ENCODE results near the gene PNPLA1.
A peak's percentile ranks its signal among the peaks of the same experiment; 100 is the strongest.

PNPLA1 gene

DNA sequence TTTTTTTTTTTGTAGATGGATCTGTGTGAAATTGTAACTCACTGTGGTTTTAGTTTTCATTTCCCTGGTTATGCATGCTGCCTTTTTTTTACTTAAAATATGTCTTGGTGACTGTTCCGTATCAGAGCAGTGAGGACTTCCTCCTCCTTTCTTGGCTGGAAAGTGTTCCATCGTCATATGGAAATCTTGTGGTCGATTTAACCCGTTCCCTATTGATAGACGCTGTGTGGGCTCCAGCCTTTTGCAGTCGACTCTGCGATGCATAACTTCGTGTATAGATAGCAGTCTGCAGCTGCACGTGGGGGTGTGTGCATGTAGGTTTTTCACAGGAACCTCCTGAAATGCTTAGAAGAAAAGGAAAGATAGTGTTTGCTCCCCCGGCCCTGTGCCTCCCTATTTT, 28.1 kb upstream of the PNPLA1 start:
- Mint-ChIP-seq H3K4me3 (no peak overlapping the region), H3K27ac (no peak overlapping the region), H3K27me3 (no peaks in the 10 kb centered on the region), H3K9me3 (no peaks in the 10 kb centered on the region), H3K4me1 (ENCODE audit: low read depth) (peaks cover 16% of the 10 kb centered on the region), H3K36me3 (ENCODE audit: low read depth) (no peaks in the 10 kb centered on the region)
- no peak for DNase-seq

DNA sequence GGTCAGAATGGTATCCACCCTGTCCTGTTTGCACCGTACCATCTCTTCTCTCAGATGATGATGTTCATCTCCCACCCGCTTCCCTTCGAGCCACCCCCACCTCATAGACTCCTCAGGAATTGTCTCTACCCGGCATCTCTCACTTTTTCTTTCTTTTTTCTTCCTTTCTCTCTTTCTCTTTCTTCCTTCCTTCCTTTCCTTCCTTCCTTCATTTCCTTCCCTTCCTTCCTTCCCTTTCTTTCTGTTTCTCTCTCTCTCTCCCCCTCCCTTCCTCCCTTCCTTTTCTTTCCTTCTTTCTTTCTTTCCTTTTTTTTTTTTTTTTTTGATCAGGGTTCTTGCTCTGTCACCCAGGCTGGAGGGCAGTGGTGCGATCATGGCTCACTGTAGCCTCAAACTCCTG, 27.7 kb upstream of the PNPLA1 start:
- Mint-ChIP-seq H3K36me3 (ENCODE audit: low read depth) (no peaks in the 10 kb centered on the region), H3K4me3 (no peak overlapping the region), H3K4me1 (ENCODE audit: low read depth) (peaks cover 16% of the 10 kb centered on the region), H3K27ac (no peak overlapping the region), H3K9me3 (no peaks in the 10 kb centered on the region), H3K27me3 (no peaks in the 10 kb centered on the region)
- DNase-seq: no peak

DNA sequence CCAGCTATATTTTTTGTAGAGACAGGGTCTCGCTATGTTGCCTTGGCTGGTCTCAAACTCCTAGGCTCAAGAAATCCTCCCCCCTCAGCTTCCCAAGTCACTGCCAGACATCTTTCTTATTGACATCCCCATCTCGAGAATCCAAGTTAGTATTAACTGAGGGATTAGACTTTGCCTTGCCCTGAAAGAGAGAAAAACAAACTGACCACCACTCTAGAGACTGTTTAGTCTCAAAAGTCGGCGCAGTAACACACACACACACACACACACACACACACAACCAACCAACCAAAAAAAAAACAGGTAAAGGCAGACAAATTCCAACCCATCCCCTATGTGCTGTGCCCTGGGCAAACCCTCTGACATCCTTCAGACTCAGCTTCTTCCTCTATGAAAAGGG, 27.2 kb upstream of the PNPLA1 start:
- H3K9me3 Mint-ChIP-seq: no peaks in the 10 kb centered on the region
- no peaks in the 10 kb centered on the region for H3K27me3 Mint-ChIP-seq
- no peak for DNase-seq
- no peaks in the 10 kb centered on the region for H3K36me3 Mint-ChIP-seq (ENCODE audit: low read depth)
- H3K4me3 Mint-ChIP-seq: no peak overlapping the region
- H3K4me1 Mint-ChIP-seq (ENCODE audit: low read depth): peaks cover 16% of the 10 kb centered on the region
- H3K27ac Mint-ChIP-seq: no peak overlapping the region

- Mint-ChIP-seq H3K9me3 (no peaks in the 10 kb centered on the region), H3K4me1 (ENCODE audit: low read depth) (peaks cover 16% of the 10 kb centered on the region), H3K27ac (no peak overlapping the region), H3K4me3 (no peak overlapping the region), H3K27me3 (no peaks in the 10 kb centered on the region), H3K36me3 (ENCODE audit: low read depth) (no peaks in the 10 kb centered on the region)
- no peak for DNase-seq
These were observed 26.2 kb upstream of the PNPLA1 start for GRCh38 chr6:36243562-36244212.

- Mint-ChIP-seq H3K4me1 (ENCODE audit: low read depth) (peaks cover 16% of the 10 kb centered on the region), H3K27me3 (no peaks in the 10 kb centered on the region), H3K9me3 (no peaks in the 10 kb centered on the region), H3K27ac (no peak overlapping the region), H3K36me3 (ENCODE audit: low read depth) (no peaks in the 10 kb centered on the region), H3K4me3 (no peak overlapping the region)
- DNase-seq: no peak
These were observed 25.1 kb upstream of the PNPLA1 start for GRCh38 chr6:36244641-36245280.

DNA sequence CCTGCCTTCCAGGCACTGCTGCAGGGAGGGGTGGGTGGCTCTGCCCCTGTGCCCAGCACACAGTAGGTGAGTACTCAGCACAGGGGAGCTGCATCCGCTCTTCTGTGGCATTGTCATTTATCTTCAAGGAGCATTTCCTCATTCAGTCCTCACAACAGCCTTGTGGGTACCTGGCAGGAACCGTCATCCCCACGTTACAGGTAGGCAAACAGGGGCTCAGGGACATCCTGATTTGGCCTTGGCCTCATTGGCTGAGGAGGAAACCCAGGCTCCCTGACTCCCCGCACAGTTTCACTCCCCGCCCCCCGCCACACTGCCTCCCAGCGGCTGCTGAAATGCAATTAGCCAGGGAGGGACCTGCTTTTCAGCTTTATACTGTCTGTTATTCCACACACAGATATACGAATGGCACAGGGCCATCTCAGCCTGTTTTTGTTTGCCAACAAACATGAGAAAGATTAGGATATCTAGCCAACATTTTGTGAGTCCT, 24.2 kb upstream of the PNPLA1 start:
- Mint-ChIP-seq H3K4me3 (no peak overlapping the region), H3K4me1 (ENCODE audit: low read depth) (peaks cover 16% of the 10 kb centered on the region), H3K9me3 (no peaks in the 10 kb centered on the region), H3K27ac (no peak overlapping the region), H3K27me3 (no peaks in the 10 kb centered on the region), H3K36me3 (ENCODE audit: low read depth) (no peaks in the 10 kb centered on the region)
- DNase-seq: peak; percentile 38

- DNase-seq: no peak
- Mint-ChIP-seq H3K4me3 (no peak overlapping the region), H3K27me3 (no peaks in the 10 kb centered on the region), H3K36me3 (ENCODE audit: low read depth) (no peaks in the 10 kb centered on the region), H3K4me1 (ENCODE audit: low read depth) (peaks cover 13% of the 10 kb centered on the region), H3K9me3 (no peaks in the 10 kb centered on the region), H3K27ac (no peak overlapping the region)
These were observed 23.2 kb upstream of the PNPLA1 start for GRCh38 chr6:36246506-36247268.

DNA sequence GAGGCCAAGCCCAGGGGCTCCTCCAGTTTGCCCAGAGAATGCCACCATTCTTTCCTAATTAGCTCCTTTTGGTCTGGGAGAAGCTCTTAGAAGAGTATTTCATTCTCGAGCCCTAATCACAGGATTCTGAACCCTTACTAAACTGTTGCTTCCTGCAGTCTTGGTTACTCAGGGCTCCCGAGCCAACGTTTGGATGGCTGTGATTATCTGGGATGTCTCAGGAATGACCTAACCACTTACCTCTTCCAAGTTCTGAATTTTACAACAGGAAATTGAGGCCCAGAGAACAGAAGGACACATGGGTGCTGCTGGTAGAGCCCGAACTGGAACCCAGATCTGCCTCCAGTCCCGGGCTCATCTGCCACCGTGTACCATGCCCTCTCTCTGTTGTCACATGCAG, 22.2 kb upstream of the PNPLA1 start:
- H3K4me1 Mint-ChIP-seq (ENCODE audit: low read depth): peaks cover 8% of the 10 kb centered on the region
- no peak for DNase-seq
- H3K4me3 Mint-ChIP-seq: no peak overlapping the region
- no peaks in the 10 kb centered on the region for H3K27me3 Mint-ChIP-seq
- H3K9me3 Mint-ChIP-seq: no peaks in the 10 kb centered on the region
- H3K27ac Mint-ChIP-seq: no peak overlapping the region
- H3K36me3 Mint-ChIP-seq (ENCODE audit: low read depth): no peaks in the 10 kb centered on the region

DNA sequence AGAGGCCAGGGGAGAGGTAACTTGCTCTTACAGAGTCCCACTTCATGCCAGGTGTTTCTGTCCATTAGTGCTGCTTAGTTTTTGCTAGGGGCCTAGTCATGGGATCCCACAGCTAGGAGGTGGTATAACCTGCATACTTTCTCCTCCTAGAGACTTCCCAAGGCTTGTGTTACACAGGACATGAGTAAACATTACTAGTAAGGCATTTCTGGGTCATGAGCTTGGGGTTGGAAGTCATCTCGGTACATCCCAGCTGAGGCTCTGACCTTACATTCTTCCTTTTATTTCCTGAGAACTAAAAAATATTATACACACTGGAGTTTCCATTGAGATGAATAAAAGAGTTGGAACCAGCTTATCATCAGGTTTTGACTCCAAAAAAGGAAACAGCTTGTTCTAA, 20.9 kb upstream of the PNPLA1 start:
- Mint-ChIP-seq H3K36me3 (ENCODE audit: low read depth) (no peaks in the 10 kb centered on the region), H3K27ac (no peak overlapping the region)

DNA sequence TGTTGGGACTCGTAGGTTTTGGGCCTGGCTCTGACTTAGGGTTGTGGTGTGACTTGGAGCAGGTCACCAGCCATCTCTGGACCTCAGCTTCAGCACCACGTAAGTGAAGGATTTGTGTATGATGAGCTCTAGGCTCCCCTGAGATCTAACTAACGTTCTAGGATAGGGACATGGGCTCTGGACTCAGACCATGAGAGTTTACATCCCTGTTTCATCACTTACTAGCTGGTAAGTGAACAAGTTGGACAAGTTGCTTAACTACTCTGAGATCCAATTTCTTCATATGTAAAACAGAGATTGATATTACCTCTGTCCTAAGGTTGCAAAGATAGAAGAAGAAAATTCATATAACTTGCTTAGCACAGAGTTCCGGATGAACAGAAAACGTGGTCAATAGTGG, 20.3 kb upstream of the PNPLA1 start:
- Mint-ChIP-seq H3K27me3 (no peaks in the 10 kb centered on the region), H3K4me3 (no peak overlapping the region), H3K4me1 (ENCODE audit: low read depth) (peaks cover 8% of the 10 kb centered on the region), H3K27ac (no peak overlapping the region), H3K36me3 (ENCODE audit: low read depth) (no peaks in the 10 kb centered on the region), H3K9me3 (no peaks in the 10 kb centered on the region)
- DNase-seq: no peak

More for the DNA sequence above, 20.9 kb upstream of the PNPLA1 start:
- Mint-ChIP-seq H3K9me3 (no peaks in the 10 kb centered on the region), H3K27me3 (no peaks in the 10 kb centered on the region), H3K4me1 (ENCODE audit: low read depth) (peaks cover 8% of the 10 kb centered on the region), H3K4me3 (no peak overlapping the region)
- no peak for DNase-seq

DNA sequence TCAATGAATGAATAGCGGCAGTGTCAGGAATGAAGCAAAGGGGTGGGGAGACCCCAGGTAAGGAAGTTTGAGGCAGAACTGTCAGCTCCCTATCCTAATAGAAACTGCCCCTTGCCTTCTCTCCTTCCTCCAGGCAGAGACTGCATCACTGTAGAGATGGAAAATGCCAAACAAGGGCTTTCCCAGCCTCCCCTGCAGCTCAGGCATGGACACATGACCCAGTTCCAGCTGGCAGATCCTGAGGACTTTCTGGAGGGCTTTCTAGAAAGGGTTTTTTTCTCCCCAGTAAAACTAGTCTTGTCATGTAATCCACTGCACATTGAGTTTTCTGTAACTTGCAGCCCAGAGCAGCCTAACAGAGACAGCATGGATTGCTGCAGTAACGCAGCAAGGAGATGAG, 17.9 kb upstream of the PNPLA1 start:
- Mint-ChIP-seq H3K27me3 (no peaks in the 10 kb centered on the region), H3K36me3 (ENCODE audit: low read depth) (no peaks in the 10 kb centered on the region), H3K9me3 (no peaks in the 10 kb centered on the region), H3K4me3 (no peak overlapping the region), H3K4me1 (ENCODE audit: low read depth) (no peaks in the 10 kb centered on the region), H3K27ac (no peak overlapping the region)
- no peak for DNase-seq

DNA sequence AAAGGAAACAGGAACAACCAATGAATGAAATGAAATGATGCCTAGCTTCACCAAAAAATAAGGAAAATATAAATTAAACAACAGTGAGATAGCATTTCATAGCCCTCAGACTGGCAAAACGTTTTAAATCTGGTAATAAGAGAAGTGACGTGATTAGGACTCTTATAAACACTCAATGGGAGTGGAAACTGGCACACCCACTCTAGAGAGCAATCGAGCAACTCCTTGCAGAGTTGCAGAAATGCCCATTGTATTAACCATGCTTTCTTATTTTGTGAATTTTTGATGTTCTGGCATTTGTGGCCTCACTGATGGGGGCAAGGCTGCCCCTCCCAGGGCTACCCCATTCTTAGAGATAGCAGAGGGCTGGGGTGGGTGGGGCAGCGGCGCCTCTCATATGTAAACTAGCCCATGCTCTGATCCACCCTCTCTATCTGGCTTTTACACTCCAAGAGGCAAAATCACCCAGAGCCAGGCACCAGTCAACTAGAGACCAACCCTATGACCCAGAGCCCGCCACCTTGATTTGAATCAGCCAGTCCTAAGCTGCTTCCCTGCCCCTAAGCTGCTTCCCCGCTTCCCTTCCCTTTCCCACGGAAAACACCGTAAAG, 6.4 kb upstream of the PNPLA1 start:
- no peak for DNase-seq
- no peak overlapping the region for H3K4me3 Mint-ChIP-seq
- H3K9me3 Mint-ChIP-seq: peaks cover 7% of the 10 kb centered on the region
- H3K4me1 Mint-ChIP-seq (ENCODE audit: low read depth): no peaks in the 10 kb centered on the region
- H3K27ac Mint-ChIP-seq: no peak overlapping the region
- no peaks in the 10 kb centered on the region for H3K36me3 Mint-ChIP-seq (ENCODE audit: low read depth)
- peaks cover 13% of the 10 kb centered on the region for H3K27me3 Mint-ChIP-seq

DNA sequence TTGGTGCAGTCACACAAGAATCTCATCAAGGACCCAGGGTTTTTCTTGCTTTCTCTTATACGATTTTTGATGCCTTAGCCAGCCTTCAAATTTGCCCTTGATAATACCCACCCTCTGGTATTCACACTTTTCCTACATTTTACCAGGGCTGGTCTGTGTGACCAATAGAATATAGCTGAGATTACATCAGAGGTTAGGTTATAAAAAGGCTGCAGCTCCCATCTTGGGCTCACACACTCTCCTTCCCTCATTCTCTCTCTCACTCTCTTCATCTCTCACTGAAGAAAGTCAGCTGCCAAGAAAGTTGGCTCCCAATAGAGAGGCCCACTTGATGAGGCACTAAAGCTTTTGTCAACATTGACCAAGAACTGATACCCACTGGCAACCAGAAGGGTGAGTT, 4.1 kb upstream of the PNPLA1 start:
- Mint-ChIP-seq H3K36me3 (ENCODE audit: low read depth) (no peaks in the 10 kb centered on the region), H3K27ac (no peak overlapping the region), H3K4me3 (no peak overlapping the region), H3K27me3 (peaks cover 16% of the 10 kb centered on the region), H3K9me3 (peaks cover 7% of the 10 kb centered on the region), H3K4me1 (ENCODE audit: low read depth) (no peaks in the 10 kb centered on the region)
- no peak for DNase-seq

GRCh38 chr6:36266913-36267644, 2.8 kb upstream of the PNPLA1 start:
- H3K4me1 Mint-ChIP-seq (ENCODE audit: low read depth): no peaks in the 10 kb centered on the region
- H3K36me3 Mint-ChIP-seq (ENCODE audit: low read depth): no peaks in the 10 kb centered on the region
- peaks cover 7% of the 10 kb centered on the region for H3K9me3 Mint-ChIP-seq
- H3K27me3 Mint-ChIP-seq: peaks cover 21% of the 10 kb centered on the region
- no peak overlapping the region for H3K4me3 Mint-ChIP-seq
- DNase-seq: no peak
- no peak overlapping the region for H3K27ac Mint-ChIP-seq

Data from activated T-cell treated with anti-CD3 and anti-CD28 coated beads, Interleukin-2, amount 50 U/mL, for 24 hours (primary cell).